NT2/D1 (cell line): ENCODE data around the gene TUB.

ENCODE experiments used
- SUZ12 ChIP-seq: IDR thresholded peaks from 2 replicates; pipeline ENCODE4 v1.6.1; 2011; ENCODE audit not compliant: insufficient read length, insufficient read depth; ENCODE audit errors: extremely low read depth
- YY1 ChIP-seq: IDR thresholded peaks from 2 replicates; pipeline ENCODE4 v1.6.1; 2011; ENCODE audit not compliant: insufficient read length, insufficient read depth
- ZNF274 ChIP-seq: IDR thresholded peaks from 2 replicates; pipeline ENCODE4 v1.6.1; 2011; ENCODE audit warnings: mild to moderate bottlenecking, low read depth, low read length

GRCh38 chr11:8105133-8105532, 24.1 kb downstream of the TUB start:
- TF ChIP-seq SUZ12: no peak
- no peak for TF ChIP-seq ZNF274
- no peak for TF ChIP-seq YY1
